DND-41 (cell line): ENCODE measurements around the gene FOXP1.

Source experiments
- ATAC-seq: fragments of 200-7000 bp; cut with Tn5 transposase; 3 replicates; pipeline ENCODE4 v1.9.1; 2021; ENCODE audit warnings: low read depth; ENCODE audit not compliant: insufficient read depth
- DNase-seq: peaks from one replicate; pipeline ENCODE4 v3.0.0-alpha.2; 2020
- H2AFZ ChIP-seq: 2 replicates; pipeline ENCODE4 v1.6.0; 2012; ENCODE audit warnings: low read depth, low read length
- H3K27ac ChIP-seq: 2 replicates; pipeline ENCODE4 v1.5.1; 2012; ENCODE audit warnings: low read length, inconsistent platforms
- H3K27me3 ChIP-seq: fragments of 200-600 bp; sonication (generic); 2 replicates; pipeline ENCODE4 v1.6.0; 2012; ENCODE audit warnings: low read length, mild to moderate bottlenecking, inconsistent platforms; ENCODE audit not compliant: insufficient read depth, poor library complexity
- H3K36me3 ChIP-seq: 2 replicates; pipeline ENCODE4 v1.5.1; 2012; ENCODE audit warnings: low read length, inconsistent platforms; ENCODE audit not compliant: insufficient read depth
- H3K4me1 ChIP-seq: 2 replicates; pipeline ENCODE4 v1.5.1; 2012; ENCODE audit warnings: mild to moderate bottlenecking, low read length; ENCODE audit not compliant: insufficient read depth
- H3K4me2 ChIP-seq: 2 replicates; pipeline ENCODE4 v1.6.0; 2012; ENCODE audit warnings: mild to moderate bottlenecking, moderate library complexity, low read length, inconsistent platforms; ENCODE audit not compliant: insufficient read depth
- H3K4me3 ChIP-seq, 2 experiments: fragments of 200-600 bp in 1 of 2; shearing (Covaris generic) in 1 of 2; 2 replicates each; pipeline ENCODE4 v1.5.1; 2012 to 2016; ENCODE audit warnings: inconsistent platforms in 2 of 2, low read length in 2 of 2, mild to moderate bottlenecking in 2 of 2, low read depth in 1 of 2, moderate library complexity in 1 of 2
- H3K79me2 ChIP-seq: 2 replicates; pipeline ENCODE4 v1.6.0; 2012; ENCODE audit warnings: low read length, inconsistent platforms; ENCODE audit not compliant: insufficient read depth
- H3K9ac ChIP-seq: 2 replicates; pipeline ENCODE4 v1.6.0; 2012; ENCODE audit warnings: low read depth, mild to moderate bottlenecking, inconsistent platforms, low read length, moderate library complexity
- H3K9me3 ChIP-seq: 2 replicates; pipeline ENCODE4 v1.5.1; 2012; ENCODE audit warnings: low read length, moderate library complexity, mild to moderate bottlenecking, inconsistent platforms; ENCODE audit not compliant: insufficient read depth, severe bottlenecking
- H4K20me1 ChIP-seq: 2 replicates; pipeline ENCODE4 v1.6.0; 2012; ENCODE audit warnings: low read length; ENCODE audit not compliant: insufficient read depth
- CTCF ChIP-seq: IDR thresholded peaks from 2 replicates; pipeline ENCODE4 v1.5.1; 2012; ENCODE audit warnings: borderline replicate concordance, low read length, moderate library complexity, mild to moderate bottlenecking; ENCODE audit not compliant: poor library complexity, severe bottlenecking; ENCODE audit errors: extremely low read depth
- EZH2 ChIP-seq: IDR thresholded peaks from 3 replicates; pipeline ENCODE4 v1.6.1; 2012; ENCODE audit warnings: borderline replicate concordance, low read depth, mild to moderate bottlenecking, moderate library complexity, low read length, inconsistent platforms; ENCODE audit not compliant: severe bottlenecking

FOXP1 gene

GRCh38 chr3:71029770-71030169 is 553.8 kb downstream of the FOXP1 start:
- Histone ChIP-seq H3K36me3 (peaks cover 62% of the 10 kb centered on the region), H3K9me3 (no peaks in the 10 kb centered on the region), H3K79me2 (peaks cover 71% of the 10 kb centered on the region), H4K20me1 (peaks cover 21% of the 10 kb centered on the region), H3K9ac (no peak overlapping the region), H2AFZ (no peak overlapping the region), H3K4me2 (no peak overlapping the region), H3K4me3 (no peak overlapping the region), H3K27ac (no peak overlapping the region), H3K27me3 (no peaks in the 10 kb centered on the region), H3K4me1 (no peaks in the 10 kb centered on the region)
- TF ChIP-seq CTCF = no peak
- TF ChIP-seq EZH2 = no peak
- no peak for ATAC-seq
- DNase-seq = no peak

GRCh38 chr3:71028802-71029201 is 554.7 kb downstream of the FOXP1 start:
- DNase-seq = no peak
- Histone ChIP-seq H4K20me1 (peaks cover 14% of the 10 kb centered on the region), H3K79me2 (peaks cover 74% of the 10 kb centered on the region), H3K9ac (no peak overlapping the region), H3K4me3 (no peak overlapping the region), H3K4me2 (no peak overlapping the region), H3K9me3 (no peaks in the 10 kb centered on the region), H3K36me3 (peaks cover 55% of the 10 kb centered on the region), H3K27ac (no peak overlapping the region), H3K4me1 (no peaks in the 10 kb centered on the region), H3K27me3 (no peaks in the 10 kb centered on the region), H2AFZ (no peak overlapping the region)
- no peak for ATAC-seq
- TF ChIP-seq CTCF = no peak
- no peak for TF ChIP-seq EZH2

- H3K4me2 ChIP-seq = no peak overlapping the region
- H4K20me1 ChIP-seq = peaks cover 11% of the 10 kb centered on the region
- no peak overlapping the region for H3K27ac ChIP-seq
- H2AFZ ChIP-seq = no peak overlapping the region
- no peaks in the 10 kb centered on the region for H3K27me3 ChIP-seq
- peaks cover 51% of the 10 kb centered on the region for H3K36me3 ChIP-seq
- no peaks in the 10 kb centered on the region for H3K4me1 ChIP-seq
- no peaks in the 10 kb centered on the region for H3K9me3 ChIP-seq
- H3K4me3 ChIP-seq = no peak overlapping the region
- no peak overlapping the region for H3K9ac ChIP-seq
- peaks cover 76% of the 10 kb centered on the region for H3K79me2 ChIP-seq
- DNase-seq = no peak
- TF ChIP-seq EZH2 (no peak), CTCF (no peak)
- no peak for ATAC-seq
Measured at GRCh38 chr3:71028184-71028583, 555.3 kb downstream of the FOXP1 start.
